Esophagus mucosa (tissue), 1 donor: ENCODE data around the gene EFR3B. TPM values are rescaled to one million over a fixed set of nuclear protein-coding genes. Genes with fewer than 3 reads are reported as not detected.
"Not testable (repeated sequence)": the region's sequence is repeated elsewhere in the genome, so short reads cannot be mapped to it uniquely, and the experiment has no call there.

ENCODE experiments used
- ATAC-seq: fragments of 200-7000 bp; cut with Tn5 transposase; one replicate; pipeline ENCODE4 v1.9.1; 2020
- total RNA-seq: library from RNA; stranded (reverse); gene quantifications from one replicate; pipeline ENCODE4 v1.2.4, GENCODE V29; 2023
- donor health status: DM: yes; HTN: yes; CAD: no.

Gene EFR3B
- total RNA-seq, 1 donor from 2014 or later = 0.48 TPM

GRCh38 chr2:25150993-25151392 is 109.1 kb downstream of the EFR3B start:
- ATAC-seq = not testable (repeated sequence)

DNA sequence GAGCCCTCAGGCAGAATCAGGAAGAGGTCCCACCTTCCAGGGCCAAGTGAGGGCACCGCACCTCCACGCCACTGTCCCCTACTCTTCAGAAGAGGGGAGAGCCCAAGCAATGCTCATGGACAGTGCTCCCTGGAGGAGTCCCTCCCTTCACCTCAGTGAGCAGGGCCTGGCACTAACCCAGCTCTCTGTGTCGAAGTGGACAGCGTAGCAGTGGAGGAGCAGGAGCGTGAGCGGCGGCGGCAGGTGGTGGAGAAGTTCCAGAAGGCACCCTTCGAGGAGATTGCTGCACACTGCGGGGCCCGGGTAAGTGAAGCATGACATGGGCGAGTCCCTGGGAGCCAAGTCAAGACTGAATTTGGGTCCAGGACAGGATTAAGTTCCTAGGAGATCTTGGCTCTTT is 109.8 kb downstream of the EFR3B start:
- no peak for ATAC-seq

GRCh38 chr2:25155401-25155800 is 113.5 kb downstream of the EFR3B start:
- ATAC-seq = no peak

DNA sequence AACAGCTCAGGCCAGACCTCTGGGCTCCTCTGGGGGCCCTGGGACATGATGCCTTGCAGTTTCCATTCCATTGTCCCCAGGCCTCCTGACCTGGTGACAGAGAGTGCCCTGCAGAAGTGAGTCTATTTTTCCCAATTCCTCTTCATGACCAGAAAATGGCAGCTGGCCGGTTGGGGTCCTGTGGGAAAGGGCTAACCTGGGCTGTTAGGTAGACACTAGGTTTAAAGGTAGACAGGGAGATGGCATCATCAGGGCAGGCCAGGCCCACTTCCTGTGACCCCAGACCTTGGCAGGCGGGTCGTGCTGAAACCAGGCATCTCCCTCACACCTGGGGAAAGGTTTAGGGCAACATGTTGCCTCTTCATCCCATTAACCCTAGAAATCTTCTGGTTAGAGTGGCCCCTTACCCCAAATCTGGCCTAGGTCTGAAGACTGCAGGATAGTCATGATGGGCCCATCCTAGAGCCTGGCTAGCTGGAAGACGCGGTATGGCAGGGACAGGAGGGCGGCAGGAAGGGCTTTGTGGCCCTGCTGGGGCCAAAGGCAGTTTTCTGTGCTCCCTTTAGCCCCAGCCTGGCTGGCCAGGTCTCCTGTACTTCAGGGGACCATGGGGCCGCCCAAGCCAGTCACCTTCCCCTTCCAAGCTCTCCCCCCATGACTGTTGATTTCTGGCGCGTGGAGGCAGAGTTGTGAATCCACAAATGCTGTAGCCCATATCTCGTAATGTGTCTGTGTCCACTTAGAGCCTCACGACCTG is 116.4 kb downstream of the EFR3B start:
- no peak for ATAC-seq

DNA sequence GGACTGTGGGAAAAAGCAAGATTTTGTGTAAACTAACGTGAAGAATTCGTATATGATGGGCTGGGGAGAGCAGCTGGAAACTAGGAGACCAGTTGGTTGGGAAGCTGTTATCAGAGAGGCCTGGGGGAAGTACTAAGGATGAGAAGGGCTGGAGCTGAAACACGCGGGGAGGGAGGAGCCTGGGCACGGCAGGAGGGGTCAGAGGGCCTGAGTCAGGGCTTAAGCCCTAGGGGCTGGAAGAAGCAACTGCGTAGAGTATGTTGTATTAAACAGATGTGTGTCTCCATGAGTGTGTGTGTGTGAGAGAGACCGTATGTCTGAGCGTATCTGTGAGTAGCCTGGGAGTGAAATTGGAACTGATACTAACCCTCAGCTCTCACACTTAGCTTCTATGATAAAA is 118.1 kb downstream of the EFR3B start:
- ATAC-seq = no peak

DNA sequence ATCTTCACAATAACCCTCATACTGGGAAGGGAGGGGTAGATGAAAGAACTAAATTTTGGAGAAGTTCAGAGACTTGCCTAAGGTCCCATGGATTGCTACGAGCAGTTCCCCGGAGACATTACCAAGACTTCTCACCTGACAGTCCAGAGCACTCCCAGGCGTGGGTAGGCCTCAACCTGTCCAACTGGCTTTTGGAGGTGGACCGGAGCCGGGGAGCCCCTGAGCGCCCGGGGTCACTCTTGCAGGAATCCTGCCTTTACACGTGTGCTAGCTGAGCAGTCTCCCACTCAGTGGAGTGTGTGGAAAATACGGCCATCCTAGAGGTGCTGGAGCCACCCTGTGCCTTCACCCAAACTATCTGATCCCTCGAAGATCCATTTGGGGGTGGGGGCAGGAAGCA is 118.5 kb downstream of the EFR3B start:
- ATAC-seq = no peak

DNA sequence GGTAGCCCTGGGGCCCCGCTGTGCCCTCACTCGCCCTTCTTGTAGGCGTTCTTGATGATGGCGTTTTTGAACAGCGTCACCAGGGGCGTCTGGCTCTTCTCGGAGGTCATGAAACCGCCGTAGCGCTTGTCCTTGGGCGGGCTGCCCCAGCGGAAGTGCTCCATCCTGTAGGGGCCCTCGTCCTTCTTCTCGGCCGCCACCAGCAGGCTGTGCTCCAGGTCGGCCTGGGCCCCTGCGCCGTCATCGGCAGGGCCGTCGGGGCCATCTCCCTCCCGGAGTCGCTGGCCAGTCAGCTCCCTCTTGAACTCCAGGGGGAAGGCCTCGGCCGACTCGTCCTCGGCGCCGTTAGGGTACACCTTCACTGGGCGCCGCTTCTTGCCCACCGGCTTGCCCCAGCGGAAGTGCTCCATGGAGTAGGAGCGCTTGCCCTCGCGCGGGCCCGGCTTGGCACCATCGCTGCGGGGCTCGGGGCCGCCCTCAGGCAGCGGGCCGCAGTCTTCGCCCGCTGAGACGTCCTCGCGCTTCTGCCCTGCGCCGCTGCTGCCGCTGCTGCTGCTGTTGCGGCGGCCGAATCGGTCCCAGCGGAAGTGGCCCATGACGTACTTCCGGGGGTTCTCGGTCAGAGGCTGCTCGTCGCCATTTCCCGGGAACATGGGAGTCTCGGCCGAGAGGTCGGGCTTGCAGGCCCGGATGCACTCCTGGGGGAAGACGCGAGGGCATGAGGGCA is 119.3 kb downstream of the EFR3B start:
- ATAC-seq = peak; percentile 17

- ATAC-seq = not testable (repeated sequence)
Observed at GRCh38 chr2:25162061-25162460, 120.2 kb downstream of the EFR3B start.

DNA sequence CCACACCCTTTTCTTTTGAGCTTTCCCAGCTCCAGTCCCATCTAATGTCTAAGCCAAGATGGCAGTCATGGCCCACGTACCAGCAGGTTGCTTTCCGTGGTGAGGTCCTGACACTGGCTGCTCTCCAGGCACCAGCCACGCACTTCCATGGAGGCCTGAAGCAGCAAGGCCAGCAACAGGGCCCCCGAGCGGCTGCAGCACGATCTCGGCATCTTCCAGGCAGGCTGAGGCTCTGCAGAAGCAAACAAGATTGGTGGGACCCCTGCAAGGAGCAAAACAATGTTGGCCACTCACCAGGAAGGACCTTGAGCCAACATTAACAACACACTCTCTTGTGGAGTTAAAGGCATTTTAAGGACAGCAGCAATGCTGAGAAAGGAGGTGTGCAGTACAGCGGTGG is 122.7 kb downstream of the EFR3B start:
- no peak for ATAC-seq

GRCh38 chr2:25165992-25166875 is 124.4 kb downstream of the EFR3B start:
- peak; percentile 62 for ATAC-seq

GRCh38 chr2:25168256-25169072 is 126.6 kb downstream of the EFR3B start, which contains the start of gene POMC:
Gene POMC, minus strand, starts transcription at chr2:25168580. Its CDS starts 3,808 bp downstream, at chr2:25164772.
- peak; percentile 44 for ATAC-seq

- peak; percentile 5 for ATAC-seq
Observed at GRCh38 chr2:25169073-25169470, 127.2 kb downstream of the EFR3B start.

DNA sequence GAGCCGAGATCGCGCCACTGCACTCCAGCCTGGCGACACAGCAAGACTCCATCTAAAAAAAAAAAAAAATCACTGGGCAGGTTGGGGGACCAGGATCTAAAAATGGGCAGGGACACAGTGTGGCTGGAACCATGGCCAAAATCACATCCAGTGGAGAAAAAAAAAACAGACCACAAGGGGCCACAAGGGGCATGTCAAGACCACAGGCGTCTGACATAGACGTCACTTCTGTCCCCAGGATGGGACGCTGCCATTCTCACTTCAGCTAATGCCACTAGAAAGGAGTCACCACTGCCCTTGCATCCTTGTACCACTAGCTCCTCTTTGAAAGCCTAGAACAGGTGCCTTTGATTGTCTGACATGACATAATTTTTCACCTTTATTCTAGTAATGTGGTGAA is 129.0 kb downstream of the EFR3B start:
- ATAC-seq = no peak

DNA sequence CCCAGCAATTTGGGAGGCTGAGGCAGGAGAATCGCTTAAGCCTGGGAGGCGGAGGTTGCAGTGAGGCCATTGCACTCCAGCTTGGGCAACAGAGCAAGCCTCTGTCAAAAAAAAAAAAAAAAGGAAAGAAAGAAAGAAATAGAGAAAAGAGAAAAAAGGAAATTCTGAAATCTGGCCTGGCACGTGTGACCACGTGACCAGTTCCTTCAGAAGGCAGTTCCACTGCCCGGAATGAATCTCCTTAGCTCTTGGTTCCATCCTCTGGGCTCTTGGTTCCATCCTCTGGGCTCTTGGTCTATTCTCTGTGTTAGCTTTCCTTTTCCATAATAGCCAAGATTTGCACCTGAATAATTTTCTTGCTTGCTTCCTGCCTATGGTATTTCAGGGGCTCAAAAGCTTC is 131.8 kb downstream of the EFR3B start:
- no peak for ATAC-seq

GRCh38 chr2:25174192-25174861 is 132.5 kb downstream of the EFR3B start:
- ATAC-seq = no peak

GRCh38 chr2:25176138-25176537 is 134.3 kb downstream of the EFR3B start:
- no peak for ATAC-seq

DNA sequence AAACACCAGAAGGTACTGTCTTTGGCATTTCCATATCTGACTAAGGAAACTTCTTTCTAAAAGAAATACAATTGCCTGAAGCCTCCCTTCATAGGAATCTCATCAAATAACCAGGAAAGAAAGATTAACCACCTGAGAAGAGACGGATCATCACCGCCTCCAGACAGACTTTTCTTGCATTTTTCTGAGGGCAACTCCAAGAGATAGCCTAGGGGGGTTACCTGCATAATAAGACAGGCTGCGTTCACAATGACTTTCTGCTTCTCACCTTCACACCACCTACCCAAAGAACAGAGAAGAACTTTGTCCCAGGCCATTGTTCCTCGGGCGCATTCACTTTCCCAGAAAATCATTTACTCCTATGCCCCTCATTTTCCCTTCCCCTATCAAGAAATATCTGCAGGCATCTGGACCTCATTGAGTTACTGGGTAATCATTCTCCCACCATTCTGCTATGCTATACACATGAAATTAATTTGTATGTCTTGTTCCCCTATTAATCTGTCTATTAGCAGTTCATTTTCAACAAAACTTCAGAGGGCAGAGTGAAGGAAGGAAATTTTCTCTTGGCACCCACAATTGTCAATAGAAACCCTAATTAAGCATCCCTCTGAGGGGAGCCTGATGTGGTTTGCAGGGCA is 134.8 kb downstream of the EFR3B start:
- no peak for ATAC-seq

- ATAC-seq = no peak
Observed at GRCh38 chr2:25177211-25177611, 135.3 kb downstream of the EFR3B start.

GRCh38 chr2:25178976-25179375 is 137.1 kb downstream of the EFR3B start:
- ATAC-seq = peak; percentile 26

- peak; percentile 100 for ATAC-seq
Observed at GRCh38 chr2:25184254-25184653, 142.4 kb downstream of the EFR3B start.
